Hematopoietic multipotent progenitor cell treated with erythropoietin and hydrocortisone succinate and interleukin-3 and kit ligand, for 17 days (in vitro differentiated cells): ENCODE data around the gene EVX2.

Experiments used
- DNase-seq: peaks from one replicate; pipeline ENCODE4 v3.0.0-alpha.2; 2015; ENCODE audit warnings: low spot score

Gene EVX2

DNA sequence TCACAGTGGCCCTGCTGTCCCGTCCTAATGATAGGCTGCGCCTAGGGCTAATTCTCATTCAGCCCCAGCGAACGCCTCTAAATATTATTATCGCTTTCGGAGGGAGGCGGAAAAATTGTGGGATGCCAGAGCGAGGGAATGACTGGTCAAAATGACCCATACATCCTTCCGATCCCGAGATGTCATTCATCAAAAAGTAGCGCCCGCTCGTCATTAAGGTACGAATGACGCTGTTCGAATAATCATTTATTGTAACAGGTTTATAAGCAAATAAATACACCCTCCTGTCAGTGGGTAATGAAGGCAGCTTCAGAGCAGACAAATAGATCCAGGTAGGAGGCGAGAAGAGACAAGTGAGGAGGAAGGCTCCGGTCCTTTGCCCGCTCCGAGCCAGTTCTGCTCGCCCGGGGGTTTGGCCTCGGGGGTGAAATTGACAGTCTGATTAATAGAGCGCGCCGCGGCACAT, at the start of gene EVX2:
Gene EVX2, minus strand, starts transcription at position 167 of the 466 bp plus-strand sequence. CDS start 186 bp downstream, outside the sequence.
- no peak for DNase-seq

- no peak for DNase-seq
Observed at GRCh38 chr2:176133389-176133788, 49.6 kb upstream of the EVX2 start.

- DNase-seq: no peak
Observed at GRCh38 chr2:176132205-176133171, 48.7 kb upstream of the EVX2 start.

- no peak for DNase-seq
Observed at GRCh38 chr2:176131848-176132158, 48.0 kb upstream of the EVX2 start.

- no peak for DNase-seq
Observed at GRCh38 chr2:176130957-176131847, 47.4 kb upstream of the EVX2 start.

GRCh38 chr2:176130147-176130956, 46.6 kb upstream of the EVX2 start:
- DNase-seq: no peak

- no peak for DNase-seq
Observed at GRCh38 chr2:176129813-176130146, 46.0 kb upstream of the EVX2 start.

GRCh38 chr2:176128982-176129796, 45.4 kb upstream of the EVX2 start, which contains the start of gene HOXD8:
Gene HOXD8, plus strand, starts transcription at chr2:176129705. Its CDS starts 662 bp downstream, at chr2:176130367.
- DNase-seq: no peak

DNA sequence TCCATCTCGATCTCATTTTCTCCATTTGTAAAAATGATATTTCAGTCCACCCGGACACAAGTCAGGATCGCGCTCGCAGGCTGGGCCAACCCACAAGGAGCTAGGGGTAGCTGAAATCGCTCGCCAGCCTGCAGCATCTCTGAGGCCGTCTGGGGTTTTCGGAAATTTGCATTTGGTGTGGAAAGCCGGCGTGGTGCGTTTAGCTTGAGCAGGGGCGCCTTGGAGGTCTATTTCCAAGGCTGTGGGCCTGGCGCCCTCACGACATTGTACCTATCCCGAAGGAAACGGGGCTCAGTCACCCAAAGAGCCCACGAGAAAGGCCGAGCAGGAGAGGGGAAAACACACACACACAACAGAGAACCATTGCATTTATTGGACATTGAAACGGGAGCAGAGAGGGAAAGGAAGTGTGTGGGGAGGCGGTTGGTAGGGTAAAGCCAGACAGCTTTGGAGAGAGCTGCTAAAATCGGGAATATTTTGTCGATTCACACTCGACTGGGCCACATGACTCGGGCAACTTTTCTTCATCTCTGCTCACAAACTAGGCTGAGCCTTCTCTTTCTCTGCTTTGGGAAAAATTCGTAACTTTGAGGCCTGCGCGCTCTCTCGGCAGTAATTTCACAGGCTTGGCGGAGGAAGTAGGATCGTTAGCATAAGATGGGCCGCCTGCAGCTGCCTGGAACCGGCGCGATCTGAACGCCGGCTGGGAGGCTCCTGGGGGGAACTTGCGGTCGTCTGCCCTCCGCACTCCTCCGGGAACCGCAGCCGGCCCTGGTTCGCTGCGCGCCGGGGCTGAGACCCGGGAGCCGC, 44.6 kb upstream of the EVX2 start:
- no peak for DNase-seq

DNA sequence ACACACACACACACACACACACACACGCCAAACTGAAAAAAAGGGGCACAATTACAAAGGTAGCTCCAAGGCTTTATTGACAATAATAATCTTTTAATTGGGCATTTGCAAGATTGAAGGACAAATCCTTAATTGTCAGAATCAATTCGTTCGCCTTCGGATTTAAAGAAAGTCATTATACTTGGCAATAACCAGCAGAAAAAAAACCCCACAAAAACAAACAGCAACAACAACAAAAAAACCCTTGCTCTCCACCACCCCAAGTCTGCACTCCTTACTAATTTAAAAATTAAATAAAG, 44.0 kb upstream of the EVX2 start:
- DNase-seq: no peak

DNA sequence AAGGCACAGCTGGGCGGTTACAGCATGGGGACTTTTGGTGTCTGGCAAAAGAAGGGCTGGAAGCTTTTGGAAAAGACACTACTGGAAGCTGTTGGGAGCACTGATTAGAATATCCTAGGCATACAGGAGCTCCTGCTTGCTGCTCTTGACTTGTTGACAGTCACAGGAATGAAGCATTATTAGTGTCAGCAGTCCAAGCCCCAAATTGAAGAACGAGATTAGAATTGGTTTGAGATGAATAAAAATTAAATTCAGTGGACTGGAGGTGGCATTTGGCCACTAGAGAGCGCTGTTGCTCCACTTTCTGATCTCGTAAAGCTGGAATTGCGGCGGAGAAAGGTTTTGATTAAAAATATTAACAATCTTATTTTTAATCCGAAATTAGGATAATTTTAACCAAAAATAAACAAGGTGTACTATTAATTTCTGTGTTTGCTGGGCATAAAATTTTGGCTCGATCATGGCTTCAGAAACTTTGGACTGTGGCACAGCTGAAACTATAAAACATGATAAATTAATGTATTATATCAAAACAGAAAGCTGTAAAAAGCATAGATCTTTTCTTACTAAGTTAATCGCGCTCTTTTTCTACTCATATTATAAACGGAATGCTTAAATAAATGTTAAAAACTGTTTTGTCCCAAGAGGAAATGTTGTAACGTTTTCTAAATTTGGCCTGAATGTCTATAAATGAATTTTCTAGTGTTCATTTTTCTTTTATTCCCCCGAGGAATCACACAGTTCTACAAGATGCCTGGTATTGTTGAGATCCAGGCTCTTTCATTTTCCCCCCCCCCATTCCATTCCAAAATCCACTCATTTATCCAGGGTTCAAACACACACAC, 43.4 kb upstream of the EVX2 start:
- DNase-seq: peak; percentile 57

- DNase-seq: no peak
Observed at GRCh38 chr2:176125772-176126054, 42.0 kb upstream of the EVX2 start.

- no peak for DNase-seq
Observed at GRCh38 chr2:176124947-176125771, 41.4 kb upstream of the EVX2 start.

- DNase-seq: no peak
Observed at GRCh38 chr2:176124110-176124946, 40.6 kb upstream of the EVX2 start.

DNA sequence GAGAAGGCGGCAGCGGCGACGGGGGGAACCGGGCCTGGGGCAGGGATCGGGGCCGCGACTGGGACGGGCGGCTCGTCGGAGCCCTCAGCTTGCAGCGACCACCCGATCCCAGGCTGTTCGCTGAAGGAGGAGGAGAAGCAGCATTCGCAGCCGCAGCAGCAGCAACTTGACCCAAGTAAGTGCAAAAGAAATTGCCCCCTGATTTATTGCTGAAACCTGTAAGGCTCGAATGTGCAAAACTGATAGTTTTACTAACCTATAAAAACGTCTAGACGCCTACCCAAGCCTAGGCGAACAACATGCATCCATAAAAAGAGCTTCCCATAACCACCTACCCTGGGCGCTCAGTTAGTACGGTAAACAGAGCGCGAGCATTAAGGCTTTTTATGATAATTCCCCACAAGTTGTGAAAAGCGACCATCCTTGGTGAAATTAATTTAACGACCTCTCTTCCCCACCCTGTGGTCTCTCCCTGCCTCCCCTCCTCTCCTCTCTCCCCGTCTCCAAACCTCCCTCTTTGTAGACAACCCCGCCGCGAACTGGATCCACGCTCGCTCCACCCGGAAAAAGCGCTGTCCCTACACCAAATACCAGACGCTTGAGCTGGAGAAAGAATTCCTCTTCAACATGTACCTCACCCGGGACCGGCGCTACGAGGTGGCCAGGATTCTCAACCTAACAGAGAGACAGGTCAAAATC, 39.8 kb upstream of the EVX2 start:
- DNase-seq: no peak

- DNase-seq: no peak
Observed at GRCh38 chr2:176122683-176123410, 39.1 kb upstream of the EVX2 start, which contains the start of gene HOXD9. Gene HOXD9, plus strand, starts transcription at chr2:176122719. Its CDS starts 50 bp downstream, at chr2:176122769.
